MCF 10A (cell line): ENCODE results near the gene SLCO2A1. TPM values are rescaled to one million over a fixed set of nuclear protein-coding genes. Genes with fewer than 3 reads are reported as not detected.

Experiments used
- BruUV-seq: library from RNA; stranded (reverse); fragments of 400-500 nt; replicated peaks from 2 replicates; lab custom pipeline; 2021; lab: Mats Ljungman, UMichigan
- CTCF ChIA-PET: fragments of 300-600 bp; sonication (Branson Sonifier 250); formaldehyde crosslinking; extraction: SDS; loops from one replicate; lab custom pipeline; 2021; ENCODE audit warnings: antibody characterized with exemption, inconsistent platforms; lab: Yijun Ruan, JAX
- POLR2A ChIA-PET: fragments of 300-600, 350-650 bp; sonication (Branson Sonifier 250); formaldehyde crosslinking; extraction: SDS; loops from one replicate; lab custom pipeline; 2020; ENCODE audit warnings: antibody characterized with exemption, inconsistent platforms; lab: Yijun Ruan, JAX
- DNase-seq: peaks from one replicate; pipeline ENCODE4 v3.0.0-alpha.2; 2018; ENCODE audit not compliant: unreplicated experiment
- H3K27ac Mint-ChIP-seq: one replicate; pipeline ENCODE4 v1.8.0; 2022; ENCODE audit warnings: mild to moderate bottlenecking, low read depth, mixed read lengths; ENCODE audit not compliant: unreplicated experiment
- H3K27me3 Mint-ChIP-seq: one replicate; pipeline ENCODE4 v1.8.0; 2022; ENCODE audit warnings: mixed read lengths; ENCODE audit not compliant: insufficient read depth, unreplicated experiment
- H3K36me3 Mint-ChIP-seq: one replicate; pipeline ENCODE4 v1.8.0; 2022; ENCODE audit warnings: mild to moderate bottlenecking, moderate library complexity, mixed read lengths; ENCODE audit not compliant: insufficient read depth, unreplicated experiment
- H3K4me1 Mint-ChIP-seq: one replicate; pipeline ENCODE4 v1.8.0; 2022; ENCODE audit warnings: mixed read lengths; ENCODE audit not compliant: insufficient read depth, unreplicated experiment
- H3K4me3 Mint-ChIP-seq: one replicate; pipeline ENCODE4 v1.8.0; 2022; ENCODE audit warnings: mild to moderate bottlenecking, moderate library complexity, mixed read lengths; ENCODE audit not compliant: unreplicated experiment
- H3K9me3 Mint-ChIP-seq: one replicate; pipeline ENCODE4 v1.8.0; 2022; ENCODE audit warnings: mixed read lengths; ENCODE audit not compliant: unreplicated experiment
- CTCF ChIP-seq: fragments of 200-600 bp; IDR thresholded peaks from one replicate; pipeline ENCODE4 v1.8.0; 2022; ENCODE audit warnings: antibody characterized with exemption, mild to moderate bottlenecking; ENCODE audit not compliant: unreplicated experiment
- intact Hi-C: fragments of 100-400 bp; cut with micrococcal nuclease; formaldehyde crosslinking; loops from 2 replicates; pipeline ENCODE4 v1.14.1; 2022
- total RNA-seq: library from RNA; stranded (reverse); gene quantifications from 2 replicates; pipeline ENCODE4 v1.2.3, GENCODE V29; 2022

The SLCO2A1 gene
- total RNA-seq, 1 experiment from 2014 or later, result 1.0 TPM

DNA sequence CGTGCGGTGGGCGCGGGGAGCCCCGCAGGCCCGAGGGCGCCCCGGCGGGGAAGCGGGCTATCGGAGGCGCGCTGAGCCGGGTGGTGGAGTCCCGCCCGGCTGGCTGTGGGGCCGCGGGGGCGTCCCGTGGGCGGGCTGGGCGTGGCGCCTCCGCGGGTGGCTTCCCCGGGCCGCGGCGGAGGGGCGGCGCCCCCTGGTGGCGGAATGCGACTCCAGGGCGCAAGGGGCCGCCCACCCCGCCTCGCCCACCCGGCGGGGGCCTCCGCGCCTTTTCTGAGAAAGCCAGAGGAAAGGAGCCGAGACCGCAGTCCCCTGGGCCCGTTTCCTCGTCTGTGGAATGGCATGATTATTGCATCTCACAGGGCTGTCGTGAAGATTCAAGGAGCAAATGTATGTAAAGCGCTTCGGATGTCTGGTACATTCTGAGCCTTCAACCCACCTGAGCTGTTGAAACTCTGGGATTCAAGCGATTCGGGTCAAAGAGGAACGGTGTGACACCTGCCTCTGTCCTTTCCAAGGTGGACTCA lies 102.1 kb downstream of the SLCO2A1 start:
- H3K4me3 Mint-ChIP-seq, result no peak overlapping the region
- H3K36me3 Mint-ChIP-seq, result no peaks in the 10 kb centered on the region
- POLR2A ChIA-PET, result no interaction called here
- peak; percentile 71 for TF ChIP-seq CTCF
- DNase-seq, result no peak
- BruUV-seq, result no TSS peak
- intact Hi-C loops, result loop anchor here (2.0 to 5.0 kb wide), 2 partner anchors 109 to 265 kb away; partner anchors contain the start of gene TOPBP1
- peaks cover 21% of the 10 kb centered on the region for H3K27me3 Mint-ChIP-seq
- CTCF ChIA-PET, result interaction anchor here (0.6 to 7.2 kb wide), 18 partner anchors 9 to 1201 kb away, joined by 3 to 68 read pairs (median 3); no protein-coding TSS in a partner anchor
- H3K27ac Mint-ChIP-seq, result no peak overlapping the region
- H3K4me1 Mint-ChIP-seq, result peaks cover 13% of the 10 kb centered on the region
- H3K9me3 Mint-ChIP-seq, result no peaks in the 10 kb centered on the region

DNA sequence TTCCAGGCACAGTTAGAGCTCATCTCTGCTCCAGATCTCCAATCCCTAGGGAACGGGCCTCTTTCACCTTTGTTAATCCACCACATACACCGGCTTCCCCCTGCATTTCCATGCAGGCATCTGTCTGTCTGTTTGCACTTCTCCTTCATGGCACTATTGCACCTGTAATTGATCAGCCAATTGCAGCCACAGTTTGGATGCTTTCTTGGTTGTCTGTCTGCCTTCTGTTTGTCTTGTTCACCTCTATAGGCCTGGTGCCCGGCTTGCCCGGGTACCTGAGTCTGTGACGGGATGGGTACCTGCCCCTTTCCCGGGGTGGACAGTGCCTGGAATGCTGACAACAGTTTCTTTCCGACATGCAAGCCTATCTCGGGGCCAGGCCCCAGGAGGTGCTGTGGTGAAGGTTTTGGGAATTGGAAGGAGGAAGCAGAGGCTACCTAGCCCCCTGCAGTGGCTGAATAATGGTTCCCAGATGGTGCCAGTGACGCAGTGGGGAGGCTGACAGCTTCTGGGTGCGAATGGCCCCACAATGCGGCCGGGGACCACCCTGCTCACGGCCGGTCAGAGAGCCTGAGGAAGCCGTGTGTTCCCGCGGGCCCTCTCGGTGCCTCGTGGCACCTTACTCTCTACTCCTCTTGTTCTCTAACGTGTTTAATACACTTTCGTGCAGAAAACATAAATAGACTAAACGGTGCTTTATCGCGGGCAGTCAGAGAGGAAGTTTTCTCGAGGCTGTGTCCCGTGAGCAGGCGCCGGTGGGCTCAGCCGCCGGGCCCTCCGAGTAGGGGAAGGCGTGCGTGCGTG lies 102.8 kb downstream of the SLCO2A1 start:
- Mint-ChIP-seq H3K27me3 (peaks cover 21% of the 10 kb centered on the region), H3K36me3 (no peaks in the 10 kb centered on the region), H3K4me1 (peaks cover 13% of the 10 kb centered on the region), H3K4me3 (no peak overlapping the region), H3K27ac (no peak overlapping the region), H3K9me3 (no peaks in the 10 kb centered on the region)
- no peak for DNase-seq
- ChIA-PET CTCF (interaction anchor here (0.5 to 1.3 kb wide), 7 partner anchors 85 to 280 kb away, joined by 3 to 6 read pairs (median 3); no protein-coding TSS in a partner anchor), POLR2A (no interaction called here)
- no peak for TF ChIP-seq CTCF
- intact Hi-C loops, result loop anchor here (2.0 to 5.0 kb wide), 2 partner anchors 108 to 265 kb away; partner anchors contain the start of gene TOPBP1
- no TSS peak for BruUV-seq

DNA sequence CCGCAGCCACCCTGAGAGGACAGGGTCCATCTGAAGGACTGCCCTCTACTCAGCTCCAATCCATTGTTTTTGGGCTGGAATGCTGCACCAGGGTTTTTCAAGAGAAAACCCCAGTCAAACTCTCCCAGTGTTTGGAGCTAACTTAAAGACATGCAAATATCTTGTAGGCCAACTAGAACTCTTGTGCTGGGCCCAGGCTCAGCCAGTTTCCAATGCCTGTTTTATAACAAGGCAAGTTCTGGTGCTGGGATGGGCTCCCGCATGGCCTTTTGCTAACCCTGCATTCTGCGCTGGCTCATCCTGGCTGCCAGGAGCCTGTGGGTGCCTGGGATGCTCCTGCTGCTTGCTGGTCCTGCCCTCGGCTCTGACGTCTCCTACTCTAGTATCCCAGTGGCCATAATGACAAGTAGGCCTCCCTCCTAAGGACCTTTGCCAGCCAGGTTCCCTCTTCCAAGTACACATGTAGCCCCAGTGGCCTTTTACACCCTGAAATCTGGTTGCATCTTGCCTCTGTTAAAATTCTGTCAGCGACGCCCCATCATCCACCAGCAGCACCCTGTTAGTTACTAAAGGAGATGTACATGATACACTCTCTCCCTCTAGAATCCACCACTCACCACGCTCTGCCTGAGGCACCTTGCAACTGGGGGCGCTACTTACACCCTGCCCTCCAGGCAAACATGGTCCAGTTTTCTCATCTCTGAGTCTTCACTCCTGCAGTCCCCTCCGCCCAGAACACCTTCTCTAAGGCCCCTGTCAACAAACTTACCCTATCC lies 103.6 kb downstream of the SLCO2A1 start:
- Mint-ChIP-seq H3K36me3 (no peaks in the 10 kb centered on the region), H3K4me1 (peaks cover 13% of the 10 kb centered on the region), H3K9me3 (no peaks in the 10 kb centered on the region), H3K4me3 (no peak overlapping the region), H3K27me3 (peaks cover 21% of the 10 kb centered on the region), H3K27ac (no peak overlapping the region)
- ChIA-PET CTCF (interaction anchor here (0.5 to 1.4 kb wide), 7 partner anchors 13 to 1195 kb away, joined by 3 to 5 read pairs (median 3); no protein-coding TSS in a partner anchor), POLR2A (interaction anchor here (1.4 kb wide), 1 partner anchor 10 kb away, joined by 5 read pairs; no protein-coding TSS in a partner anchor)
- no peak for TF ChIP-seq CTCF
- DNase-seq, result no peak
- intact Hi-C loops, result loop anchor here (2.0 to 5.0 kb wide), 2 partner anchors 107 to 264 kb away; partner anchors contain the start of gene TOPBP1
- BruUV-seq, result no TSS peak
